Central memory CD8-positive, alpha-beta T cell (primary cell): ENCODE results near the gene CYP11A1.

Experiments used
- ATAC-seq: fragments of 150-1000 bp; cut with Tn5 transposase; replicated peaks from 2 replicates; pipeline ENCODE4 v1.10.0; 2022; ENCODE audit warnings: mild to moderate bottlenecking, moderate FRiP score, moderate number of reproducible peaks; ENCODE audit not compliant: poor library complexity, severe bottlenecking; ENCODE audit errors: extremely low read depth
- DNase-seq, 2 donors: peaks; one replicate each; pipeline ENCODE4 v3.0.0; 2021; ENCODE audit warnings: low spot score in 2 of 2
- H3K27ac Mint-ChIP-seq: one replicate; pipeline ENCODE4 v1.8.0; 2022; ENCODE audit warnings: low read depth, mild to moderate bottlenecking, moderate library complexity, mixed read lengths
- H3K27me3 Mint-ChIP-seq: one replicate; pipeline ENCODE4 v1.8.0; 2022; ENCODE audit warnings: mixed read lengths
- H3K36me3 Mint-ChIP-seq: one replicate; pipeline ENCODE4 v1.8.0; 2022; ENCODE audit warnings: mild to moderate bottlenecking, moderate library complexity, mixed read lengths; ENCODE audit not compliant: insufficient read depth
- H3K4me1 Mint-ChIP-seq: one replicate; pipeline ENCODE4 v1.8.0; 2022; ENCODE audit warnings: mixed read lengths
- H3K4me3 Mint-ChIP-seq: one replicate; pipeline ENCODE4 v1.8.0; 2022; ENCODE audit warnings: mild to moderate bottlenecking, moderate library complexity, mixed read lengths
- H3K9me3 Mint-ChIP-seq: one replicate; pipeline ENCODE4 v1.8.0; 2022; ENCODE audit warnings: mixed read lengths

Gene CYP11A1

DNA sequence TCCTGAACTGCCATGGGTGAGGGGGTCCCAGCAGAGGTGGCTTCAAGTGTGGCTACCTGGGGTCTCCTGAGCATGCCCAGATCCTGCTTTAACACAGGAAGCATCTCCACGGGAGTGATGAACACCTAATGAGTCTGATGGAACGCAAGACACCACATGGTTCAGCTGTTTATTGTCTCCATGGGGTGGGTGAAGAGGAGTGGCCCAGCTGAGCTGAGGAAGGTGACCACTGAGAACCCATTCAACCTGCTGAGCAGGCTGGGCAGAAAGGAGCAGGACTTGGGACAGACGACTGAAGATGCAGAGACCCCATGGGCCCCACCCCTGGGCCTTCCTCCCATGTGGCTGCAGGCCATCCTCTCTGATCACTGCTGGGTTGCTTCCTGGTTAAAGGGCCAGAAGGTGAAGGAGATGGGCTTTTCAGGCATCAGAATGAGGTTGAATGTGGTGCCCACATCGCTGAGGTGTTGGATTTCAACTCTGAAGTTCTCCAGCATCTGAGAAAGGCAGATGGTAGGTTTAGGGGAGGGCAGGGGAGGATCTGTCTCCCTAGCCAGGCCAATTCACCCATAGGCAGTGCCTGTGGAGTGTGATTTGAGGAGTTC, 29.7 kb downstream of the CYP11A1 start:
- no peak for DNase-seq
- ATAC-seq: no peak
- H3K4me3 Mint-ChIP-seq: no peak overlapping the region
- no peaks in the 10 kb centered on the region for H3K36me3 Mint-ChIP-seq
- H3K9me3 Mint-ChIP-seq: no peaks in the 10 kb centered on the region
- no peaks in the 10 kb centered on the region for H3K4me1 Mint-ChIP-seq
- peak overlapping the region; percentile 36 for H3K27ac Mint-ChIP-seq
- H3K27me3 Mint-ChIP-seq: peaks cover 3% of the 10 kb centered on the region

DNA sequence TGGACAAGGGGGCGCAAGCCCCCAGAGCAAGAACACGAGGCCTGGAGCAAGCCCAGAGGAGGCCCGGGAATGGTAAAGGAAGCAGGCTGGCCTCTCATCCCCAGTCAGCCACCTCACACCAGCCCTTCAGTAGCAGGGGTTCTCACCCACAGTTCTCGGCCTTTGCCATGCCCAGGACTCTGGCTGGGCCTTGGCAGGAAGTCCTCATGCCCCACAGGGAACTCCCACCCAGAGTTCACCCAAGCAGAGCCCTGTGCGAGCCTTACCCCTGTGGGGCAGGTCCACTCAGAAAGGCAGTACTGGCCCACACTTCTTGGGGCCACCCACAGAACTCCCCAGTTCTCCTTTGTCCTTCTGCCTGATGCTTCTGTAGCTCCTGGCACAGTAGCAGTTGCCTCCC, 30.3 kb downstream of the CYP11A1 start:
- H3K27me3 Mint-ChIP-seq: no peaks in the 10 kb centered on the region
- H3K27ac Mint-ChIP-seq: no peak overlapping the region
- ATAC-seq (no peak), DNase-seq (no peak)
- H3K4me1 Mint-ChIP-seq: no peaks in the 10 kb centered on the region
- no peak overlapping the region for H3K4me3 Mint-ChIP-seq
- no peaks in the 10 kb centered on the region for H3K9me3 Mint-ChIP-seq
- no peaks in the 10 kb centered on the region for H3K36me3 Mint-ChIP-seq

DNA sequence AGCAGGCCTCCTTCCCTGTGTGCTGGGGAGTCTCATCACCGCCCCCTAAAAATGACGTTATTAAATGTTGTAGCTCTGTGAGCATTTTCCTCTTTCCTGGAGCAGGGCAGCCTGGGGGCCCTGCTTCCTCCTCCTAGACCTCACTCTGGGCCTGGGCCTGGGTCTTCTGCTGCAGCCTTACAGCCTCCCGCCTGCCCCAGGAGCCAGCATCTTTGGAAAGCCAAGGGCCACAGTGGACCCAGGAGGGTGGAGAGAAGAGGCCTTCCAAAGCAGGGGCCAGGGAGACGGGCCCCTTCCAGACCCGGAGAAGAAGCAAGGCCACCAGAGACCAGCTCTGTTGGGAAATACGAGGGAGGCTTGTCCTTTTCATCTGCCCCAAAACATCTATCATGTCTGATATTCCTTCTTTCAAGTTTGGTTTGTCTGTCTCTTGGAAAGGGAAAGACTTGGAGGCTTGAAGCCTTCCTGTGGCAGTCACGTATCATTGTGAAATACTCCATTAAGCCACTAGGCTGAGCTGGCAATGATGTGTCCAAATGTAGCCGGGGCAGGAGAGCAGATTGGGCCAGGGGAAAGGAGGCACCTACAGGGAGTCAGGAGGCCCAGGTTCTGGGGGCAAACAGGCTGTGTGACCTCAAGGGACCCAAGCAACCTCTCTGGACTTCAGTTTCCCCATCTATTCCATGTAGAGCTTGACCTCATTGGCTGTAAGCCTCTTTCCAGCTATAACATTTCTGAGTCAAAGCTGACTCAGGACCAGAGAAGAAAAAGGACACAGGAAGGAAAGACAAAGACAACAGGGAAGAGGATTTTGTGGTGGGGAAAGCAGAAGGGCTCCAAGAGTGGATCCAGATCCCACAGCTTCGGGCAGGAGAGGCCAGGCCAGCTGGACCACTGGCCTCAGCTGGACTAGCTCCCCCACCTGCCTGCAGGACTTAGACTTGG, 31.1 kb downstream of the CYP11A1 start:
- Mint-ChIP-seq H3K9me3 (no peaks in the 10 kb centered on the region), H3K27ac (no peak overlapping the region), H3K27me3 (no peaks in the 10 kb centered on the region), H3K4me1 (no peaks in the 10 kb centered on the region), H3K36me3 (no peaks in the 10 kb centered on the region), H3K4me3 (no peak overlapping the region)
- ATAC-seq: no peak
- no peak for DNase-seq

- Mint-ChIP-seq H3K4me3 (no peak overlapping the region), H3K4me1 (no peaks in the 10 kb centered on the region), H3K9me3 (no peaks in the 10 kb centered on the region), H3K36me3 (no peaks in the 10 kb centered on the region), H3K27me3 (no peaks in the 10 kb centered on the region), H3K27ac (no peak overlapping the region)
- DNase-seq: no peak
- ATAC-seq: no peak
Observed at GRCh38 chr15:74335396-74335795, 32.0 kb downstream of the CYP11A1 start.

- ATAC-seq (no peak), DNase-seq (no peak)
- H3K36me3 Mint-ChIP-seq: no peaks in the 10 kb centered on the region
- peaks cover 2% of the 10 kb centered on the region for H3K4me1 Mint-ChIP-seq
- no peaks in the 10 kb centered on the region for H3K27me3 Mint-ChIP-seq
- no peaks in the 10 kb centered on the region for H3K9me3 Mint-ChIP-seq
- no peak overlapping the region for H3K27ac Mint-ChIP-seq
- no peak overlapping the region for H3K4me3 Mint-ChIP-seq
Observed at GRCh38 chr15:74334127-74334526, 33.3 kb downstream of the CYP11A1 start.

- no peak overlapping the region for H3K4me3 Mint-ChIP-seq
- DNase-seq (no peak), ATAC-seq (no peak)
- H3K9me3 Mint-ChIP-seq: no peaks in the 10 kb centered on the region
- peaks cover 6% of the 10 kb centered on the region for H3K4me1 Mint-ChIP-seq
- H3K36me3 Mint-ChIP-seq: no peaks in the 10 kb centered on the region
- no peak overlapping the region for H3K27ac Mint-ChIP-seq
- H3K27me3 Mint-ChIP-seq: no peaks in the 10 kb centered on the region
Observed at GRCh38 chr15:74333662-74334061, 33.8 kb downstream of the CYP11A1 start.

- Mint-ChIP-seq H3K9me3 (no peaks in the 10 kb centered on the region), H3K27ac (no peak overlapping the region), H3K4me3 (no peak overlapping the region), H3K27me3 (no peaks in the 10 kb centered on the region), H3K36me3 (peaks cover under 1% of the 10 kb centered on the region), H3K4me1 (peaks cover 12% of the 10 kb centered on the region)
- ATAC-seq: no peak
- DNase-seq: no peak
Observed at GRCh38 chr15:74333093-74333492, 34.4 kb downstream of the CYP11A1 start.

GRCh38 chr15:74332611-74333010, 34.8 kb downstream of the CYP11A1 start:
- Mint-ChIP-seq H3K4me3 (no peak overlapping the region), H3K27ac (no peak overlapping the region), H3K4me1 (peaks cover 17% of the 10 kb centered on the region), H3K27me3 (no peaks in the 10 kb centered on the region), H3K36me3 (peaks cover 2% of the 10 kb centered on the region), H3K9me3 (no peaks in the 10 kb centered on the region)
- DNase-seq: no peak
- ATAC-seq: no peak

DNA sequence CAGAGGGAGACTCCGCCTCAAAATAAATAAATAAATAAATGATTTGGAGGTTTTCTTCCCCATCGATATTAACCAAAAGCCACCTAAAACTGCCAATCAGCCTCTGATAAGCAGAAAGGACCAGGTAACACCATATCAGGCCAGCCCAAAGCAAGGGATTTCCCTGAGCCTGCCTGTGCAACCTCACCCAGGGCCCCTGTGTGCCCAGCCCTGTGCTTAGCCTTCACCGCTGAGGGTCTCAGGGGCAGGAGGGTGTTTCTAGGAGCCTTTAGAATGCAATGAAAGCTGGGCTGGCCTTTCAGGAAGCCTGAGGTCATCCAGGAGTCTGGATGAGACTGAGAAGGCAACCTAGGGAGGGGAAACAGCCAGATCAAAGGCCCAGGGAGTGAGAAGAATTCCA, 35.4 kb downstream of the CYP11A1 start:
- DNase-seq: no peak
- no peaks in the 10 kb centered on the region for H3K27me3 Mint-ChIP-seq
- peaks cover 17% of the 10 kb centered on the region for H3K4me1 Mint-ChIP-seq
- no peak overlapping the region for H3K27ac Mint-ChIP-seq
- ATAC-seq: no peak
- H3K9me3 Mint-ChIP-seq: no peaks in the 10 kb centered on the region
- H3K4me3 Mint-ChIP-seq: no peak overlapping the region
- peaks cover 2% of the 10 kb centered on the region for H3K36me3 Mint-ChIP-seq

- no peaks in the 10 kb centered on the region for H3K27me3 Mint-ChIP-seq
- peaks cover 2% of the 10 kb centered on the region for H3K36me3 Mint-ChIP-seq
- H3K4me3 Mint-ChIP-seq: no peak overlapping the region
- H3K4me1 Mint-ChIP-seq: peaks cover 17% of the 10 kb centered on the region
- no peak overlapping the region for H3K27ac Mint-ChIP-seq
- DNase-seq: no peak
- no peaks in the 10 kb centered on the region for H3K9me3 Mint-ChIP-seq
- no peak for ATAC-seq
Observed at GRCh38 chr15:74330861-74331408, 36.5 kb downstream of the CYP11A1 start.

DNA sequence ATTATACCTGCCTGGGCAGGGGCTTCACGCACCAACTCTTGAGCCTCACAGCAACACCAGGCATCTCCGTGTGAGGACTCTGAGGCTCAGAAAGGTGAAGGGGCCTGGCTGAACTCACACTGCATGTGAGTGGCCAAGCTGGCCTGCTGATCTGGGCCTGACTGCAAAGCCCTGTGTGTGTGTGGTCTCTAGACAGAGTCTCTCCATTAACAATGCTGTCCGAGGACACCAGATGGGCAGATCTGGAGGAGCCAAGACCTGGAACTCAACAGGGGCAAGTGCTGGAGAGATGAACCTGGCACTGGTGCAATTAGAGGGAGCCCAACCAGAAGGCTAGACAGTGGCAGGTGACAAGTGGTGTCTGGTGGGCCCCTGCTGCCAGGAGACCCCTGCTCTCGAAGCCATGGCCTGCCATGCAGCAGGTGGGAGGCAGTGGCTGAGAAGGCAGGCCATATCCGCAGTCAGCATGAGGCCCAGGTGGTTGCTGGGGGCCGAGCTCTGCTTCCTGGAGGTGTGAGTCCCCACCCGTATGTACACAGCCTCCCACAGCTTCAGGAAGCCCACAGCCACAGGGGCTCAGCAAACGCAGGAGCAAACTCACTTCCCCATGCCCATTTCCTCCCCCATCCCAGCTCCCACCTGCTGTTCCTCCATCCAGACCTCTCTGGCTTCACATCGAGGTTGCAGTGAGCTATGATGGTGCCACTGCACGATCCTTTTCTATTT, 39.0 kb downstream of the CYP11A1 start:
- peaks cover 17% of the 10 kb centered on the region for H3K4me1 Mint-ChIP-seq
- H3K27me3 Mint-ChIP-seq: peaks cover 15% of the 10 kb centered on the region
- H3K36me3 Mint-ChIP-seq: peaks cover 2% of the 10 kb centered on the region
- H3K4me3 Mint-ChIP-seq: no peak overlapping the region
- DNase-seq (no peak), ATAC-seq (no peak)
- H3K9me3 Mint-ChIP-seq: no peaks in the 10 kb centered on the region
- H3K27ac Mint-ChIP-seq: peak overlapping the region; percentile 75

DNA sequence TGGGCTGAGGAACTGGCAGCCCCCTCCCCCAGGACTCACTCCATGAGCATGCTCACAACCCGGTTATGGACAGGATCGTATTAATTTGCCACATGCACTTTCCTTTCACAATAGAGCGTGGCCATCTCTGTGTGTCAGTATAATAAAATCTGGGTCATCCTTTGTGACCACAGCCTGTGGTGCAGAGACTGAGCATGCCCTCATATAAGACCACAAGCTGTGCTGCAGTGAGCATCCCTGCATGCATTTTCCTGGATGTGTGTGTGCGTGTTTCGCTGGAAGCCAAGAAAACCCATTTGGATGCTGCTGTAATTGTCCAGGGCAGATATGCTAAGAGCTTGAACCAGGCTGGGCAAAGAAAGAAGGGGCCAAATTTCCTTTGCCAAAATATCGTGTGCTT, 39.7 kb downstream of the CYP11A1 start:
- Mint-ChIP-seq H3K4me3 (no peak overlapping the region), H3K4me1 (peaks cover 17% of the 10 kb centered on the region), H3K36me3 (peaks cover 2% of the 10 kb centered on the region), H3K27me3 (peaks cover 15% of the 10 kb centered on the region), H3K9me3 (no peaks in the 10 kb centered on the region), H3K27ac (peak overlapping the region; percentile 75)
- no peak for DNase-seq
- no peak for ATAC-seq
